DMS 273 treated with DMSO at 0.1 percent for 48 hours (cell line): ENCODE measurements around the gene AHDC1.
"Not testable (repeated sequence)": the region's sequence is repeated elsewhere in the genome, so short reads cannot be mapped to it uniquely, and the experiment has no call there.

ENCODE experiments used
- DNase-seq: peaks from one replicate; lab custom pipeline; 2025; lab: John Stamatoyannopoulos, UW

AHDC1 gene, protein sequence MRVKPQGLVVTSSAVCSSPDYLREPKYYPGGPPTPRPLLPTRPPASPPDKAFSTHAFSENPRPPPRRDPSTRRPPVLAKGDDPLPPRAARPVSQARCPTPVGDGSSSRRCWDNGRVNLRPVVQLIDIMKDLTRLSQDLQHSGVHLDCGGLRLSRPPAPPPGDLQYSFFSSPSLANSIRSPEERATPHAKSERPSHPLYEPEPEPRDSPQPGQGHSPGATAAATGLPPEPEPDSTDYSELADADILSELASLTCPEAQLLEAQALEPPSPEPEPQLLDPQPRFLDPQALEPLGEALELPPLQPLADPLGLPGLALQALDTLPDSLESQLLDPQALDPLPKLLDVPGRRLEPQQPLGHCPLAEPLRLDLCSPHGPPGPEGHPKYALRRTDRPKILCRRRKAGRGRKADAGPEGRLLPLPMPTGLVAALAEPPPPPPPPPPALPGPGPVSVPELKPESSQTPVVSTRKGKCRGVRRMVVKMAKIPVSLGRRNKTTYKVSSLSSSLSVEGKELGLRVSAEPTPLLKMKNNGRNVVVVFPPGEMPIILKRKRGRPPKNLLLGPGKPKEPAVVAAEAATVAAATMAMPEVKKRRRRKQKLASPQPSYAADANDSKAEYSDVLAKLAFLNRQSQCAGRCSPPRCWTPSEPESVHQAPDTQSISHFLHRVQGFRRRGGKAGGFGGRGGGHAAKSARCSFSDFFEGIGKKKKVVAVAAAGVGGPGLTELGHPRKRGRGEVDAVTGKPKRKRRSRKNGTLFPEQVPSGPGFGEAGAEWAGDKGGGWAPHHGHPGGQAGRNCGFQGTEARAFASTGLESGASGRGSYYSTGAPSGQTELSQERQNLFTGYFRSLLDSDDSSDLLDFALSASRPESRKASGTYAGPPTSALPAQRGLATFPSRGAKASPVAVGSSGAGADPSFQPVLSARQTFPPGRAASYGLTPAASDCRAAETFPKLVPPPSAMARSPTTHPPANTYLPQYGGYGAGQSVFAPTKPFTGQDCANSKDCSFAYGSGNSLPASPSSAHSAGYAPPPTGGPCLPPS (N-terminal part only)

DNA sequence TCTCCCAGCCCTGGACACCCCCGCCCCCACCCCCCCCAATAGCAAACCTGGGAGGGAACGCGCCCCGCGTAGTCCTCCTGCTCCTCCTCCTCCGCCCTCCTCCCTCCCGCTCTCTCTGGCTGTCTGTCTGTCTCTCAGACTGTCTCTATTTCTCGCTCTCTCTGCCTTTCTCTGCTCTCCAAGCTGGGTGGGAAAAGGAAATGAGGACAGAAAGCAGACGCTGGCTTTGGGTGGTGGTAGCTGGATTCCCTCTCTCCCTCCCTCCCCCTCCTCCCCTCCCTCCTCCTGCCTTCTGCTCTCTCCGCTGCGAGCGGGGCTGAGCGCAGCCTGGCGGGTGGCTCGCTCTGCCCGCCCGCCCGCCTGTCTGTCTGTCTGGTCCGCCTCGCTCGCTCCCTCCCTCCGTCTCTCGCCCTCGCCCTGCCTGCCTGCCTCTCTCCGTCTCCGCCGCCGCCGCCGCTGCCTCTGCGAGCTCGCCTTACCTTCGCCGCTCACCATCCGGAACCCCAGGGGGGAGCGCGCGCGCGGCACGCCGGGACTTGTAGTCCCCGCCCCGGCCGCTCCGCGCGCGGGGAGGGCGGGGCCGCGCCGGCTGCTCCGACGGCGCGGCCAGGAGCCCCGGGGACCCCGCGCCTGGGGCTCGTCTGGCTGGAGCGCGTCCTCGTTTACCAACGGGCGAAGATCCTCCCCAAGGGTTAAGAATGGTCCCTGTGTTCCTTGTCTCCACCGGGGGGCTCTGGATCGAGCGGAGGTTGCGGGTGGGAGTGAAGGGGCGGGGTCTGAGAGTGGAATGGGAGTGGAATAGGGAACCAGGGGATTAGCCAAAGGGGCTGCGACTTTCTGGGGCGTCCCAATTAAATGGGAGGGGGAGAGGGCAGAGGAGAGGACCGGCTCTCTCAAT, at the start of gene AHDC1:
TSS of gene AHDC1 (minus strand) at position 464 of the 898 bp plus-strand sequence. CDS start 52,029 bp downstream, outside the sequence.
- peak; percentile 68 for DNase-seq

DNA sequence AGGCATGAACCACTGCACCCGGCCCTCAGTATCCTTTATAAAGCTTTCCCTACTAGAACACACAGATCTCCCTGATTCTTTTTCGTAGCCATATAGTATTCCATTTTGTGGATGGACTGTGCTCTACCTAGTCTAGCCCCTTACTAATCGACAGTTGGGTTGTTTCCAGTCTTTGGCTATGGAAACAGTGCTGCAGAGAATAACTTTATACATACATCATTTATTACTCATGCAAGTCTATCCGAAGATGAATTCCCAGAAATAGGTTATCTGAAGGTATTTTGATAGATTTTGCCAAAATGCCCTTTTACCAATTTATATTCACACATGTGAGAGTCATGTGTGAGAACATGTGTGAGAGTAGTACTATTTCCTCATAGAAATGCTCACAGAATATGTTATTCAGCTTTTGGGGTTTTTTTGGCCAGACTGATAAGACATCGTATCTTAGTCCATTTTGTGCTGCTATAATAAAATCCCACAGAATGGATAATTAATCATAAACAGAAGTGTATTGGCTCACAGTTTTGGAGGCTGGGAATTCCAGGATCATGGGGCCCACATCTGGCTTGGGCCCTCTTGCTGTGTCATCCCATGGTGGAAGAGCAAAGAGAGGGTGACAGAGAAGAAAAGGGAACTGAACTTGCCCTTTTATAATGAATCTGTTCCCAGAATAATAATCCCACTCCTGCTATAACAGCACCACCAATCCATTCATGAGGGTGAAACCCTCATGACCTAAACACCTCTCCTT, 48.3 kb upstream of the AHDC1 start:
- DNase-seq = no peak

DNA sequence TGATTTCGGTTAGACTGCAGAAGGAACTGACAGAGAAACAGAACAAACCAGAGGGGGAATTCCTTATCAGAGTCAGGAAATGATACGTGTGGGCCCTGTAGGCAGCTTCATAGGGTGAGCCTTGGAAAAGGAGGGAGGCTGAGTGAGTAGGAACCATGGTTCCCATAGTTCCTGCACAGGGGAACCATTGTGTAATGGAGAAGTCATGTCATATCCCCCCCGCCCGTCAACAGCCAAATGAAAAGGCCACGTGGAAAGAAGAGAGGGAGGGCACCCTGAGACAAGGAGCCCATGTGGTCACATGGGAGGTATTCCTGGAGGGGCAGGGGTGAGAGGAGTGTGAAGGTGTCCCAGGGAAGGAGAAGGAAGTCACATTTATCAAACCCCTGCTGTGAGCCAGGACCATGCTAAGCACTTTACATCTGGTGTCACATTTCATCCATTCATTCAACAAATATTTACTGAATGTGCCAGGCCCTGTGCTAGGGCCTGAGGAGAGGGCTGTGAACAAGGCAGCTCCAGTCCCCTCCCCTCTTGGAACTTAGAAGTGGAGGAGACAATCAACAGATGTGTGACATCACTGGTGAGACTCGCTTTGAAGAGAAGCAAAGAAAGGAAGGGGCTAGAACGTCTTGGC, 46.7 kb upstream of the AHDC1 start:
- no peak for DNase-seq

DNA sequence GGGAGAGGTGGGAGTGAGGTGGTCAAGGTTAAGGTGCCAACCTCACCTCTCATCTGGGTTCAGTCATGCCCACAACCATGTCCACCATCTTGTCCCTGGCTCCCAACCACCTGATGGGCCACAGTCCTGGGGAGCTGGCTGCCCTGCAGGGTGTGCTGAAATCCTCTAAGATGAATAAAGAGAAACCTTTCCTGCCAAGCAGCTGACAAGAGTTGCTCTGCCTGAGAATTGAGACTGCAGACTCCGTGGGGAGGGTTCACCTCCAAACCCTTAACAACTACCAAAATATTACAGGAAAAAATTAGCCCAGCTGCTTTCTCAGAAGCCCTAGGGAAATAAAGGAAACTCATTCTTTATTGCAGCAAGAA, 46.2 kb upstream of the AHDC1 start:
- no peak for DNase-seq

DNA sequence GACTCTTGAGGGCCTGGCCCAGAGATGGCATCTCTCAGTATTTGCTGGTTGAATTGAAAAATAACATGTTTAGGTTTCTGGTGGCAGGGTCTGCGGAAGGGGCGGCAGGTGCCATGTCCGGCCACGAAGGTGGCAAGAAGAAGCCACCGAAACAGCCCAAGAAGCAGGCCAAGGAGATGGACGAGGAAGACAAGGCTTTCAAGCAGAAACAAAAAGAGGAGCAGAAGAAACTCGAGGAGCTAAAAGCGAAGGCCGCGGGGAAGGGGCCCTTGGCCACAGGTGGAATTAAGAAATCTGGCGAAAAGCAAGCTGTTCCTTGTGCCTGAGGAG, 45.3 kb upstream of the AHDC1 start:
- DNase-seq = no peak

DNA sequence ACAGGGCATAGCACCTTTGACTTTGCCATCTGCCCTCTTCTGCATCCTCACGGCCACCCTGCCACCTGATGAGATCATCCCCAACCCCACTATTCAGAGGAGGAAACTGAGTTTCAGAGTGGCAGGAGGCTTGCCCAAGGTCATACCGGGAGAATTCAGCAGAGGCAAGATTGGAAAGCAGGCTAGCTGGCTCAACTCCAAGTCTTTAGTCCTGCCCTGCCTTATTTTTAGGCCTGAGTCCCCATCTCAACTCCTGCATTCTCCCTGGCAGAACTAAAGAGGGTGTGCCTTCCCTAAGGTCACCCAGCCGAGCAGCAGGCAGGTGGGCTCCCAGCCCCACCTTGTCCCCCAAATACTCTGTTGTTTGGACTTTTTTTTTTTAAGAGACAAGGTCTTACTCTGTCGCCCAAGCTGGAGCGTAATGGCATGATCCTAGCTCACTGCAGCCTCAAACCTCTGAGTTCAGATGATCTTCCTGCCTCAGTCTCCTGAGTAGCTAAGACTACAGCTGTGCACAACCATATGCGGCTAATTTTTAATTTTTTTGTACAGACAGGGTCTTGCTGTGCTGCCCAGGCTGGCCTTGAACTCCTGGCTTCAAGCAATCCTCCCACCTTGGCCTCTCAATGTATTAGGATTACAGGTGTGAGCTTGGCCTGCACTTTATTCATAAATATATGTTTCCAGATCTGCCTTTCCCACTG, 44.8 kb upstream of the AHDC1 start:
- no peak for DNase-seq

DNA sequence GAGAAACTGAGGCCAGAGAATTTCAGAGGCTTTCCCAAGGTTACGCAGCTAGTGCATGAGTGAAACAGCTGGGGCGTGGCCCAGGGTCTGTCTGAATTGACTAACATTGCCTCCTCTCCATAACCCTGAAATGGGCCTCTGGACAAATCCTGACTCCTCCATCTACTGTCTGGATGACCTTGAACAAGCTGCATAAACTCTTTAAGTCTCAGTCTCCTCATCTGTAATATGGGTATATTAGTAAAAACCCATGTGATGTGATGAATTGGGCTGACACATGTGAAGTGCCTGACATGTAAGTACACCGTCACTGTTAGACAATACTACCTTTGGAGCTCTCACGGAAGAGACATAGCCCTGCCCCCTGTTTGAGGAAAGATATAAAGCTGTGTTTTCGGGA, 43.4 kb upstream of the AHDC1 start:
- no peak for DNase-seq

DNA sequence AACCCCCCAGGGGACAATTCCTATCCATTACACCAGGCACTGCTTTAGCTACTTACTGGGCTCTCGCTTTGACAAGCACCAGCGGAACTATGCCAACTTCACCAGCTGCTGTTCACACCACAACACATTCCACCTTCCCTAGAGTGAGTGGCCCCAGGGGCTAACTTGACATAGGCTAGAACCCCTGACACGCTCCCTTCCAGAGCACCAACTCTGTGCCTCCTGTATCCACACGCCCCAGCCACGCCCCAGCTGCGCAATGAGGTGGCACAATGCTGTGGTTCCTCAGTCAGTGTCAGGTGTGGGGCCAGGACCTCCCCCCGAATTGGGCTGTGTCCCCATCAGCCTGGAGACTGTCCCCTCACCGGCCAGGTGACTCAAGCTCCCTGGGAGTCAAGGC, 42.7 kb upstream of the AHDC1 start:
- DNase-seq = no peak

DNA sequence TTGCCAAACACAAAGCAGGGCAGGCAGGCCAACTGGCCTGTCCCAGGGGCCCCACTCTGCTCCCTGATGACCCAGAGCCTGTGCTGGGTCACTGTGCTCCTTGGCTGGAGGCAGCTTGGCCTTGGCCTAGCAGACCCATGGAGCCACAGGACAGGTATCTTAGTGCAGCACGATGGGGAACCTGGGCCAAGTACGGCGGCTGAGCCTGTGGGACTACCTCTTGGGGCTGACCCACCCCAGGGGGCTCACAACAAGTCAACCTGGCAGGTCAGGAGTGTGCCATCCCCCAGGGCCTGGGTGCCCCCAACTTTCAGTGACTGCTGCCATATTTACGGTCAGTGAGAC, 41.1 kb upstream of the AHDC1 start:
- no peak for DNase-seq

DNA sequence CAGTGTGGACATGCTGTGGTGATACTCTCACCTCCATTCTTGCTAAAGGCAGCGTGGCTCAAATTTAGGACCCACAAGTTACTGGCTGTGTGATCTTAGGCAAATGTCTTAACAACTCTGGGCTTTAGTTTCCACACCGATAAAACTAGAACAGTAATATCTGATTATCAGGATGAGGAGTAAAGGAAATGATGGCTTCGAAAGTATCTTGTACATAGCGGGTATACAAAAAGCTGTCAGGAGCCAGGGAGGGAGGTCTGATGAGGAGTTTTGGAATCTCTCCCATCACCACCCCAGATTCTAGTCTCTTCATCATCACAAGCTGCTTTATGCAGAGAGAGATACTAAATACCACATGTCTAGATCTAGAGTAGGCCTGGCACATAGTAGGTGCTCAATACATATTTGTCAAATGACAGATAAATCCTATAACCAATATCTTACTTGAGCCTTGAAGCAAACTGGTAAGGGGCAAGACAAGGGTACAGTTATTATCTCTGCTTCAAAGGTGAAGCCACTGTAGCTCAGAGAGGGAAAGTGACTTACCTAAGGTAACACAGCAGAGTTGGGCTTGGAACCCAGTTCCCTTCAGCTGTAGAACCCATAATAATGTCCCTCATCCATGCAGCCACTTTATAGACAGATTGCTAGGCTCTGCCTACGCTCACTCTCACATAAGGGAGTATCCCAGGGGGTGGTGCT, 40.6 kb upstream of the AHDC1 start:
- DNase-seq = no peak

DNA sequence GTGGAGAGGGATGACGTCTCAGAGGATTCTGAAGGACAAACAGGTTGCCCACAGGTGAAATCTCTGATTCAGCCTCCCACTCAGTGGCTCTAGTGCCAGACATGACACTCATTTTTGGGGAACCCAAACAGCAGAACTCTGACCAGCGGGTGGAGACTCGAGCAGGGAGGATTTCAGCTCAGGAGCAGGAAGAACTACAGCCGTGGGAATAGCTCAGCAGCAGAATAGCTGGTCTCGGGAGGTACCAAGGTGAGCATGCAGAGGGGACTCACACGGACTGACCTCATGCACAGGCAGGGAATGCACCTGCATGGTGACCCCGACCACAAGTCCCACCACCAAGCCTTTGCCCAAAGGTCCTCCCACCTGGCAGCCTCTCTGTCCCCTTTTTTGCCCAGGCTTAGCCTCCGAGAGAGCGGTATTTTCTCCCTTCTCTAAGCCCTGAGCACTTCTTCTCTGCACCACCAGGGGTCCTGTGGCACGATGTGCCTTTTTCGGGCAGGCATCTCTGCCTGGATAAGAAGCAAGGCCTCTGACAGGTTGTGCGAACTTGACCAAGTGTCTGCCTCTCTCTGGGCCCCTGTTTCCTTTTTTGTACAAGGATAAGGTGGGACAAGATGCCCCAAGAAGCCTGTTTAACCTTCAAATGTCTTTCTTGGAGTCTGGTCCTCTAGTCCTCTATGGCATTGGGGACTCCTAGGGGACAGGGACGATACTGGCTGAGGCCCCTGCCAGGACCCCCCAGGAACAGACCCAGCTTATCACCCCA, 39.8 kb upstream of the AHDC1 start:
- no peak for DNase-seq

DNA sequence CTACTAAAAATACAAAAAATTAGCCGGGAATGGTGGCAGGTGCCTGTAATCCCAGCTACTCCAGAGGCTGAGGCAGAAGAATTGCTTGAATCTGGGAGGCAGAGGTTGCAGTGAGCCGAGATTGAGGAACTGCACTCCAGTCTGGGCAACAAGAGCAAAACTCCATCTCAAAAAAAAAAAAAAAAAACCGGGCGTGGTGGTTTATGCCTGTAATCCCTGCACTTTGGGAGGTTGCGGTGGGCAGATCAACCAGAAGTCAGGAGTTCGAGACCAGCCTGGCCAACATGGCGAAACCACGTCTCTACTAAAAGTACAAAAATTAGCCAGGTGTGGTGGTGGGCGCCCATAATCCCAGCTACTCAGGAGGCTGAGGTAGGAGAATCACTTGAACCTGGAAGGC, 36.6 kb upstream of the AHDC1 start:
- not testable (repeated sequence) for DNase-seq

DNA sequence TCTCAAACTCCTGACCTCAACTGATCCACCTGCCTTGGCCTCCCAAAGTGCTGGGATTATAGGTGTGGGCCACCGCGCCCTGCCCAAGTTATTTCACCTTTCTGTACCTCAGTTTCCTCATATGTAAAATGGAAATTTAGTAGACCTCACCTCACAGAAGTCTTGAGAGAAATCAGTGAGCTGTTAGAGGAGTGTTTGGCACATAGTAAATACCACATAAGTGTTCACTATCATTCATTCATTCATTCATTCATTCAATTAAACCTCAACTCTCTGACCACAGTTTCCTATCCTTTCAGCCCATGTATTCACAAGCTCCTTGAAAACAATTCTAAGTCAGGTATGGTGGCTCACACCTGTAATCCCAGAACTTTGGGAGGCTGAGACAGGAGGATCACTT, 34.9 kb upstream of the AHDC1 start:
- DNase-seq = no peak

DNA sequence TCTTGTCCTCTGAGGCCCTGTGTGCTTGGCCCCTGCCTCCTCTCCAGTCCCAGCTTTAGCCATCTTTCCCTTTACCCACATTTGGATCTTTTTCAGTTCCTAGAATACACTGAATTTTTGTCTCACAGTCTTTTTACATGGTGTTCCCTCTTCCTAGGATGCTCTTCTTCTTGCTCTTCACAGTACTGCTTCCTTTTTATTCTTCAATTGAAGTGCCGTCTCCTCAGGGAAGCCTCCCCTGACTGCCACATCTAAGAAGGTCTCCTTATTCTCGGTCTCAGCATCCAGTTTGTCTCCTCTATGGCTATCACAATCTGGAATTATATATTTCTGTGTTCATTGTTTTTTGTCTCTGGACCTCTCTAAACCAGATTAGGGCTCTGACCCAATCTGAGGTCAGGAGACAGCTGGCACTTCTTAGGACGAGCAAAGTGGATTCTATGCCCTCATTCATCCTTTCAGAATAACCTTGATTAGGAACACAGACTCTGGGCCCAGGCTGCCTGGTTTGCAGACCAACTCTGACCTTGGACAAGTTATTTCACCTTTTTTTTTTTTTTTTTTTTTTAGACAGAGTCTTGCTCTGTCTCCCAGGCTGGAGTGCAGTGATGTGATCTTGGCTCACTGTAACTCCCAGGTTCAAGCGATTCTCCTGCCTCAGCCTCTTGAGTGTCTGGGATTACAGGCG, 34.2 kb upstream of the AHDC1 start:
- no peak for DNase-seq

DNA sequence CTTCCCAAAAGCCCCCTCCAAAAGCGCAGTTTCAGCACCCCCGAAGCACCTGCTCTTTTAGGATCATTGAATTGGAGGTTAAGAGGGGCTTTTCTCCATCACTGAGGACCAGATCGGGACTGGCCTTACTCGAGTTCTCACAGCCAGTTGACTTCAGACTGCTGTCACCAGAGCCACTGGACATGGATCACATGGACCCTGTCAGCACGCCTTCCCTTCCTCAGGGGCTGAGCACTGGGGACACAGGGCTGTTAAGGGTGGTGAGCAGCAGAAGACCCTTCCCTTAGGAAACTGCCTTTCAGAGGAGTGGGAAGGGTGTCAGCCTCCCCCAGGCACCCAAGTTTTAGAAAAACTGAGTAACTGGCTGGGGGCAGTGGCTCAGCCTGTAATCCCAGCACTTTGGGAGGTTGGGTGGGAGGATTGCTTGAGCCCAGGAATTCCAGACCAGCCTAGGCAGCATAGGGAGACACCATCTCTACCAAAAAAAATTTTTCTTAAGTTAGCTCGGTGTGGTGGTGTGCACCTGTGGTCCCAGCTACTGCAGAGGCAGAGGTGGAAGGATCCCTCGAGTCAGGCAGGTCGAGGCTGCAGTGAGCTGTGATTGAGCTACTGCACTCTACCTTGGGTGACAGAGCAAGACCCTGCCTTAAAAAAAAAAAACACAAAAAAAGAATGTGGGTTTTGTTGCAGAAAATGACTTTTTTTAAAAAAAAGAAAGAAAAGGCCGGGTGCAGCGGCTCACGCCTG, 31.6 kb upstream of the AHDC1 start:
- DNase-seq = no peak

DNA sequence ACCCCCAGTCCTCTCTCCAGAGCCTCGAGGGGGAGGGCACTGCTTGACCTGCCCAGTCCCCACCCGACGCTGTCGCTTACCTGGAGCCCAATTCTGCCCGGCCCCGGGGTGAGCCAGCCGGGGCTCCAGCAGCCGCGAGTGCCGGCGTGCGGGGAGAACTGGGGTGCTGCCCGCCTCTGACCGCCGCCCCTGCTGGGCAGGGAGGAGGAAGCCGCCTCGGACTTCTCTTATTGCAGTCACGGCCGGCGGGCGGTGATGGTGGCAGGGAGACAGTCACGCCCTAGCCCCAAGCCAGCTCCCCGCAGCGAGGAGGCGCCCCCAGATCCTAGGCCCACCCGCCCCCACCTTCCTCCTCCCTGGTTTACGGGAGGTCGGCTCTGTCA, 31.0 kb upstream of the AHDC1 start, which contains the start of gene FGR:
TSS of gene FGR (minus strand) at position 201 of the 383 bp plus-strand sequence. CDS start 11,269 bp downstream, outside the sequence.
- no peak for DNase-seq
